WTC11 (cell line): ENCODE measurements around the gene LAIR2.

Source experiments
- CREB1 ChIP-seq: sonication (generic); formaldehyde crosslinking; IDR thresholded peaks from 2 replicates; pipeline ENCODE4 v1.8.0; 2023; ENCODE audit warnings: mild to moderate bottlenecking, missing genetic modification reagents
- CTCF ChIP-seq: fragments of 200-600 bp; IDR thresholded peaks from 2 replicates; pipeline ENCODE4 v1.8.0; 2022; ENCODE audit warnings: antibody characterized with exemption
- E2F5 ChIP-seq: sonication (generic); formaldehyde crosslinking; IDR thresholded peaks from 2 replicates; pipeline ENCODE4 v1.8.1; 2022; ENCODE audit warnings: mild to moderate bottlenecking, moderate library complexity, missing genetic modification reagents
- ETV6 ChIP-seq: sonication (generic); formaldehyde crosslinking; IDR thresholded peaks from 2 replicates; pipeline ENCODE4 v1.8.1; 2022; ENCODE audit warnings: mild to moderate bottlenecking, missing genetic modification reagents
- MAX ChIP-seq: sonication (generic); formaldehyde crosslinking; IDR thresholded peaks from 2 replicates; pipeline ENCODE4 v1.8.0; 2022; ENCODE audit warnings: mild to moderate bottlenecking, missing genetic modification reagents
- NFE2L1 ChIP-seq: sonication (generic); formaldehyde crosslinking; IDR thresholded peaks from 2 replicates; pipeline ENCODE4 v1.8.1; 2023; ENCODE audit warnings: missing genetic modification reagents
- TEAD1 ChIP-seq: sonication (generic); formaldehyde crosslinking; IDR thresholded peaks from 2 replicates; pipeline ENCODE4 v1.8.0; 2022; ENCODE audit warnings: mild to moderate bottlenecking, missing genetic modification reagents
- USF1 ChIP-seq: sonication (generic); formaldehyde crosslinking; IDR thresholded peaks from 2 replicates; pipeline ENCODE4 v1.8.0; 2022; ENCODE audit warnings: mild to moderate bottlenecking, missing genetic modification reagents
- ZNF263 ChIP-seq: sonication (generic); formaldehyde crosslinking; IDR thresholded peaks from 2 replicates; pipeline ENCODE4 v1.8.1; 2022; ENCODE audit warnings: low read depth, mild to moderate bottlenecking, moderate library complexity, missing genetic modification reagents
- ZNF396 ChIP-seq: fragments of 250-450 bp; sonication (Bioruptor Pico); IDR thresholded peaks from 2 replicates; pipeline ENCODE4 v1.8.0; 2021; ENCODE audit warnings: mild to moderate bottlenecking, moderate library complexity, borderline replicate concordance

- TF ChIP-seq CTCF (no peak), ETV6 (CRISPR knock-in tag) (no peak), CREB1 (CRISPR knock-in tag) (no peak), ZNF263 (CRISPR knock-in tag) (no peak), TEAD1 (no peak), ZNF396 (CRISPR knock-in tag) (no peak), NFE2L1 (CRISPR knock-in tag) (no peak), E2F5 (CRISPR knock-in tag) (no peak), USF1 (CRISPR knock-in tag) (no peak), MAX (CRISPR knock-in tag) (no peak)
These were observed 26.9 kb upstream of the LAIR2 start for GRCh38 chr19:54475706-54476105.
